K562 (cell line): ENCODE data around the gene MCCD1. TPM values are rescaled to one million over a fixed set of nuclear protein-coding genes. Genes with fewer than 3 reads are reported as not detected.

Source experiments
- ARHGAP35 ChIP-seq: fragments of 450-650 bp; IDR thresholded peaks from 2 replicates; pipeline ENCODE4 v1.6.1; 2018; ENCODE audit not compliant: partially characterized antibody
- BRD4 ChIP-seq: fragments of 200-600 bp; sonication (generic); IDR thresholded peaks from 2 replicates; pipeline ENCODE4 v1.6.1; 2017; ENCODE audit warnings: inconsistent platforms
- ESRRA ChIP-seq: fragments of 450-650 bp; IDR thresholded peaks from 2 replicates; pipeline ENCODE4 v1.6.1; 2014; ENCODE audit warnings: low read depth, mild to moderate bottlenecking, moderate library complexity, borderline replicate concordance
- FOS ChIP-seq: IDR thresholded peaks from 3 replicates; pipeline ENCODE4 v1.6.1; 2011; ENCODE audit not compliant: insufficient read length; ENCODE audit errors: extremely low read depth
- RBBP5 ChIP-seq: fragments of 200-600 bp; sonication (generic); IDR thresholded peaks from 2 replicates; pipeline ENCODE4 v1.6.1; 2012; ENCODE audit warnings: borderline replicate concordance, mild to moderate bottlenecking, low read length, control low read depth, inconsistent platforms; ENCODE audit not compliant: insufficient read depth, poor library complexity, severe bottlenecking
- RBM25 ChIP-seq: fragments of 200-400 bp; formaldehyde crosslinking; IDR thresholded peaks from 2 replicates; pipeline ENCODE4 v1.6.1; 2018; ENCODE audit warnings: low read length, low read depth, moderate library complexity; ENCODE audit not compliant: severe bottlenecking
- RFX1 ChIP-seq: fragments of 450-650 bp; IDR thresholded peaks from 2 replicates; pipeline ENCODE4 v1.6.1; 2016; ENCODE audit warnings: mild to moderate bottlenecking, moderate library complexity
- SMC3 ChIP-seq: conservative IDR thresholded peaks from 2 replicates; pipeline ENCODE4 v1.6.1; 2011; ENCODE audit warnings: low read depth, low read length, improper control_type of control experiment; ENCODE audit not compliant: insufficient read depth
- TEAD1 ChIP-seq, 2 experiments: fragments of 450-650 bp in 1 of 2; sonication (generic) in 1 of 2; formaldehyde crosslinking; IDR thresholded peaks; 2 replicates each; pipeline versions ENCODE4 v1.4.0 to v1.8.0; 2020 to 2022; ENCODE audit warnings: mild to moderate bottlenecking in 2 of 2, missing genetic modification reagents in 1 of 2
- THRAP3 ChIP-seq: fragments of 450-650 bp; IDR thresholded peaks from 2 replicates; pipeline ENCODE4 v1.6.1; 2016; ENCODE audit warnings: mild to moderate bottlenecking, inconsistent platforms, borderline replicate concordance
- ZNF384 ChIP-seq: IDR thresholded peaks from 2 replicates; pipeline ENCODE4 v1.6.1; 2012; ENCODE audit warnings: low read depth, low read length, improper control_type of control experiment
- ZNF407 ChIP-seq: fragments of 450-650 bp; IDR thresholded peaks from 2 replicates; pipeline ENCODE4 v1.6.1; 2016; ENCODE audit warnings: low read depth
- ZNF740 ChIP-seq, 3 experiments: fragments of 200-800 bp in 1 of 3; sonication (Bioruptor generic) in 1 of 3; sonication (generic) in 1 of 3; formaldehyde crosslinking in 1 of 3; IDR thresholded peaks; 2 replicates each; pipeline versions ENCODE4 v1.6.1 to v1.8.0; 2016 to 2022; ENCODE audit warnings: mild to moderate bottlenecking in 2 of 3, missing compliant biosample characterization in 2 of 3, missing genetic modification characterization in 2 of 3, missing genetic modification reagents in 1 of 3
- ZNF764 ChIP-seq: fragments of 250-450 bp; sonication (Bioruptor Pico); IDR thresholded peaks from 2 replicates; pipeline ENCODE4 v1.4.0; 2020; ENCODE audit warnings: low read depth, mild to moderate bottlenecking, moderate library complexity
- polyA plus RNA-seq, 8 experiments: library from polyadenylated mRNA; depleted of rRNA in 4 of 8; stranded (reverse) in 5 of 8; unstranded in 3 of 8; fragments of >200 nt; fragmentation: Nextera tagmentation in 2 of 8; fragmentation: Illumina TruSeq in 1 of 8; extraction: Ambion mirVana in 2 of 8; extraction: Trizol in 1 of 8; gene quantifications; 2 replicates each; pipeline versions ENCODE4 v1.2.1 to v1.2.3, GENCODE V29; 2011 to 2014; ENCODE audit warnings: inconsistent platforms in 1 of 8, missing spikeins in 1 of 8
- total RNA-seq, 7 experiments: library from RNA; depleted of rRNA in 6 of 7; stranded (reverse); fragments of >200 nt in 6 of 7; fragmentation: Illumina TruSeq in 2 of 7; extraction: Trizol in 2 of 7; gene quantifications; 2 replicates each; pipeline versions ENCODE4 v1.2.1 to v1.2.3, GENCODE V29; 2011 to 2021; ENCODE audit warnings: low replicate concordance in 1 of 7
- TF ChIP-seq, protein P1 (sequence below): fragments of 250-450 bp; sonication (Bioruptor Pico); IDR thresholded peaks from 2 replicates; pipeline ENCODE4 v1.4.0; 2020; ENCODE audit warnings: mild to moderate bottlenecking, moderate library complexity
- TF ChIP-seq, protein P2 (sequence below), 2 experiments: fragments of 450-650 bp in 1 of 2; sonication (generic) in 1 of 2; formaldehyde crosslinking in 1 of 2; IDR thresholded peaks in 1 of 2; conservative IDR thresholded peaks in 1 of 2; 2 replicates each; pipeline versions ENCODE4 v1.6.1 to v1.8.1; 2016 to 2023; ENCODE audit warnings: mild to moderate bottlenecking in 2 of 2, moderate library complexity in 2 of 2, inconsistent platforms in 1 of 2, missing genetic modification reagents in 1 of 2

Gene MCCD1
- total and polyA plus RNA-seq, 9 of the 15 experiments (the other 6 are each of a cell fraction or from before 2014, with no cell fraction given): not detected

DNA sequence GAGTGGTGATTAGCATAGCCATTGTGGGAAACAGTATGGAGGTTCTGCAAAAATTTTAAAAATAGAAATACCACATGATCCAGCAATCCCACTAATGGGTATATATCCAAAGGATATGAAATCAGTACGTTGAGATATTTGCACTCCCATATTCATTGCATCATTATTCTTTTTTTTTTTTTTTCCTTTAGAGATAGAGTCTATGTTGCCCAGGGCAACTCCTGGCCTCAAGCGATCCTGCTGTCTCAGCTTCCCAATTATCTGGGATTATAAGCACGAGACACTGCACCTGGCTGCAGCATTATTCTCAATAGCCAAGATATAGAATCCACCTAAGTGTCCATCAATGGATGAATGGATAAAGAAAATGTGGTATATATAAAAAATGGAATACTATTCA lies 6.9 kb upstream of the MCCD1 start (continued):
- TF ChIP-seq, protein P1, sequence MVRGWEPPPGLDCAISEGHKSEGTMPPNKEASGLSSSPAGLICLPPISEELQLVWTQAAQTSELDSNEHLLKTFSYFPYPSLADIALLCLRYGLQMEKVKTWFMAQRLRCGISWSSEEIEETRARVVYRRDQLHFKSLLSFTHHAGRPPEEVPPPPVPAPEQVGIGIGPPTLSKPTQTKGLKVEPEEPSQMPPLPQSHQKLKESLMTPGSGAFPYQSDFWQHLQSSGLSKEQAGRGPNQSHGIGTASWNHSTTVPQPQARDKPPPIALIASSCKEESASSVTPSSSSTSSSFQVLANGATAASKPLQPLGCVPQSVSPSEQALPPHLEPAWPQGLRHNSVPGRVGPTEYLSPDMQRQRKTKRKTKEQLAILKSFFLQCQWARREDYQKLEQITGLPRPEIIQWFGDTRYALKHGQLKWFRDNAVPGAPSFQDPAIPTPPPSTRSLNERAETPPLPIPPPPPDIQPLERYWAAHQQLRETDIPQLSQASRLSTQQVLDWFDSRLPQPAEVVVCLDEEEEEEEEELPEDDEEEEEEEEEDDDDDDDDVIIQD: no peak
- TF ChIP-seq ESRRA: no peak
- TF ChIP-seq FOS: no peak
- TF ChIP-seq ZNF407: no peak
- no peak for TF ChIP-seq ARHGAP35
- TF ChIP-seq THRAP3: no peak
- TF ChIP-seq RFX1: peak; percentile 46
- TF ChIP-seq RBBP5: no peak
- TF ChIP-seq SMC3: no peak
- no peak for TF ChIP-seq ZNF764 (CRISPR knock-in tag)
- TF ChIP-seq BRD4: no peak
- no peak for TF ChIP-seq TEAD1 (CRISPR knock-in tag; IDR thresholded peaks at IDR 0.05)
- no peak for TF ChIP-seq RBM25
- TF ChIP-seq ZNF384: peak; percentile 57; the same call in 1 of the 2 replicates
- TF ChIP-seq, protein P2, sequence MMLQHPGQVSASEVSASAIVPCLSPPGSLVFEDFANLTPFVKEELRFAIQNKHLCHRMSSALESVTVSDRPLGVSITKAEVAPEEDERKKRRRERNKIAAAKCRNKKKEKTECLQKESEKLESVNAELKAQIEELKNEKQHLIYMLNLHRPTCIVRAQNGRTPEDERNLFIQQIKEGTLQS (IDR thresholded peaks at IDR 0.05): peak; percentile 47
- TF ChIP-seq, protein P2 (CRISPR knock-in tag; conservative IDR thresholded peaks at IDR 0.05): no peak
- no peak for TF ChIP-seq ZNF740 (CRISPR knock-in tag; IDR thresholded peaks at IDR 0.05)
- no peak for TF ChIP-seq ZNF740 (tag; IDR thresholded peaks at IDR 0.05)
